Cardiac septum (tissue), 1 donor: ENCODE measurements around the gene UQCRH. TPM values are rescaled to one million over a fixed set of nuclear protein-coding genes. Genes with fewer than 3 reads are reported as not detected.
"Not testable (repeated sequence)": the region's sequence is repeated elsewhere in the genome, so short reads cannot be mapped to it uniquely, and the experiment has no call there.

Source experiments
- DNase-seq: peaks from one replicate; pipeline ENCODE4 v3.0.0-alpha.2; 2020; ENCODE audit warnings: low spot score
- intact Hi-C: fragments of 100-400 bp; cut with DNase I; formaldehyde crosslinking; loops from one replicate; pipeline ENCODE4 v1.14.0; 2022
- total RNA-seq: library from RNA; stranded (reverse); fragmentation: NEBNext Ultra II Directional; extraction: Animal tissue kit (Norgen Biotek cat#: 25700); gene quantifications from one replicate; pipeline ENCODE4 v1.2.1, GENCODE V29; 2021
- donor health status: DM: no; HTN: no; CAD: no.

Gene UQCRH
- total RNA-seq, 1 donor from 2014 or later = 907 TPM

DNA sequence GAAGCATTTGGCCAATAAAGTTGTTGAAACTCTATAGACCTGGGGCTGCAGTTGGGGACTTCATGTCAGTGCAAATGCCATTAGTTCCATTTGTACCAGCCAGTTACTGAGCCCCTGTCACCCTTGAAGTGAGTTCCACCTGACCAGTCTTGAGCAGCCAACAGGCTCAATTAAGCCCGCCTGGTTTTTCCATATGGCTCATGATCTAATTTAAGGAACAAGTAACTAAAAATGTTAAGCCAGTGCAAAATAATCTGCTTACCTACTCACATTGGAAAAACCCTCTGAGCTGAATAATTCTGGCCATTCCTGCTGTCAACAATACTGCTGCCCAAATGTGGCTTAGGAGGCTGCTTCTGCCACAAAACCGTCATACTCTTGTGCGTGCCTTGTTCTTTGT is 58.7 kb downstream of the UQCRH start:
- no peak for DNase-seq
- intact Hi-C loops = no loop called here

DNA sequence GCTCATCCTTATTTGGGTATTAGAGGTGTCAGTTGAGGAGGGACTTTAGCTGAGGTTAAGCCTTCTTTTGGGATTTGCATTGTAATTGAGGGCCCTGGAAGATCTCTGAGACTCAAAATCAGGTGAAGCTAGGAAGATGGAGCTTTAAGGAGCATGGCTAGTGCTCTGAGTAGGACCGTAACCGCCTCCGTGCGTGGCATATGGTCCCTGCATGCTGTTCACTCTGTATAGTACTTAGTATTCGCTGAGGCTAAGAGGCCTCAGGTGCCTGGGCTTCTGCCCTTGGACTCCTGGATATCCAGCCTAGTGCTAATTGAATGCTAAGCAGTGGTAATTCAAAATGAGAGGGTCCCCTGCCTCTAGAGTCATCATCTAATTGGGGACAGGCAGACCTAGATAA is 59.6 kb downstream of the UQCRH start:
- no peak for DNase-seq
- intact Hi-C loops = no loop called here

DNA sequence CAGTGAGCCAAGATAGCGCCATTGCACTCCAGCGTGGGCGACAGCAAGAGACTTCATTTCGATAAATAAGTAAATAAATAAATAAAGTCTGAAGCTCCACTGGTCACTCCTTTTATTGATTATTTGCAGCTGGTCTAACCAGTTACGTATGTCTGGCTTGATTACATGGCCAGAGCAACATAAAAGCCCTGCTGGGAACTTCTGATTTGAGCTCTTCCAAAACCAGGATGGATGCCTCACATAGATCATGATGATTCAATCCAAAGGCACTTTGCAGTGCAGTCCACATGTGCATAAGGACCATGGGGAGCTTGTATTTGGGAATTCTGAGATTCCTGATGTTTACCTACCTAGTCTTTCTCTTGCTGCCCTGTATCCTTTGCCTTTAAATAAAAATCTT is 61.1 kb downstream of the UQCRH start:
- intact Hi-C loops = no loop called here

DNA sequence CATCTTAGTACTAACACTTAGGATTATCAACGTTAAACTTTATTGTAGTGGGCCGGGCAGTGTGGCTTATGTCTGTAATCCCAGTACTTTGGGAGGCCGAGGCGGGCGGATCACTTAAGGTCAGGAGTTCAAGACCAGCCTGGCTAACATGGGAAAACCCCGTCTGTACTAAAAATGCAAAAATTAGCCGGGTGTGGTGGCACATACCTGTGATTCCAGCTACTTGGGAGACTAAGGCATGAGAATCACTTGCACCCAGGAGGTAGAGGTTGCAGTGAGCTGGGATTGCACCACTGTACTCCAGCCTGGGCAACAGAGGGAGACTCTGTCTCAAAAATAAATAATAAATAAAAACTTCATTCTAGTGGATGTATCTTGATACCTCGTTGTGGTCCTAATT is 62.3 kb downstream of the UQCRH start:
- DNase-seq, intact Hi-C loops: not testable (repeated sequence)

More for the DNA sequence above, 61.1 kb downstream of the UQCRH start:
- no peak for DNase-seq

Other genes with a start within 250 kb of the UQCRH start
- 55.3 TPM for gene PIK3R3, start 171.1 kb upstream of the UQCRH start, total RNA-seq
- gene TSPAN1, start 128.6 kb upstream of the UQCRH start, total RNA-seq = 3.0 TPM
- not detected for gene P3R3URF, start 127.2 kb upstream of the UQCRH start, total RNA-seq
- gene POMGNT1, start 105.3 kb upstream of the UQCRH start, total RNA-seq = 139 TPM
- gene LURAP1, start 100.4 kb upstream of the UQCRH start, total RNA-seq = 11.9 TPM
- gene RAD54L, start 55.9 kb upstream of the UQCRH start, total RNA-seq = 0.97 TPM
- 52.5 TPM for gene LRRC41, start 82 bp upstream of the UQCRH start, total RNA-seq
- 18.5 TPM for gene NSUN4, start 37.1 kb downstream of the UQCRH start, total RNA-seq
- gene FAAH, start 90.6 kb downstream of the UQCRH start, total RNA-seq = 0.97 TPM
- not detected for gene DMBX1, start 186.1 kb downstream of the UQCRH start, total RNA-seq
- not detected for gene KNCN, start 247.9 kb downstream of the UQCRH start, total RNA-seq